ENCODE data around the gene INSM2. TPM values are rescaled to one million over a fixed set of nuclear protein-coding genes. Genes with fewer than 3 reads are reported as not detected.

The INSM2 gene
- total RNA-seq, 2 experiments from 2014 or later: not detected

GRCh38 chr14:35576260-35576659 lies 42.3 kb downstream of the INSM2 start:
- H3K4me3 Mint-ChIP-seq: no peak overlapping the region
- no peak for DNase-seq
- H3K9me3 Mint-ChIP-seq: no peaks in the 10 kb centered on the region
- no peaks in the 10 kb centered on the region for H3K27me3 Mint-ChIP-seq
- peaks cover 4% of the 10 kb centered on the region for H3K36me3 Mint-ChIP-seq
- H3K27ac Mint-ChIP-seq: no peak overlapping the region
- peaks cover 4% of the 10 kb centered on the region for H3K4me1 Mint-ChIP-seq

GRCh38 chr14:35576856-35577255 lies 42.9 kb downstream of the INSM2 start:
- H3K36me3 Mint-ChIP-seq: peaks cover 4% of the 10 kb centered on the region
- no peaks in the 10 kb centered on the region for H3K9me3 Mint-ChIP-seq
- H3K4me3 Mint-ChIP-seq: no peak overlapping the region
- no peak overlapping the region for H3K27ac Mint-ChIP-seq
- no peak for DNase-seq
- H3K4me1 Mint-ChIP-seq: peaks cover 4% of the 10 kb centered on the region
- no peaks in the 10 kb centered on the region for H3K27me3 Mint-ChIP-seq

GRCh38 chr14:35578135-35578534 lies 44.2 kb downstream of the INSM2 start:
- Mint-ChIP-seq H3K9me3 (no peaks in the 10 kb centered on the region), H3K4me1 (peaks cover 4% of the 10 kb centered on the region)

DNA sequence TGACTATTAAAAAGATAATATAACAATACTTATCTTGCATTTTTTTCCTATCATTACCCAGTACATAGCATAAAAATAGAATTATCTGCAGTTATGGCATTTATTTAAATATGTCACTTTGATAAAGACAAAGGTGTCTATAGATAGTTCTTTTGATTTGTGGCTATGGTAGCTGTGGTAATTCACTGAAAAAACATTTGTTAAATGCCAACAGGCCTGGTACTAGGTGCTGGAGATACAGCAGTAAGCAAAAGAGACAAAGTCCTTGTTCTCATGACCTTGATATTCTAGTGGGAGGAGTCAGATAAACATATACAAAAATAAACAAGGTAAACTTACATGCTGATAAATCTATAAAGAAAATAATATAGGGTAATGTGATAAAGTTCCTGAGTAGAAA lies 44.7 kb downstream of the INSM2 start:
- Mint-ChIP-seq H3K27ac (no peak overlapping the region), H3K9me3 (no peaks in the 10 kb centered on the region), H3K36me3 (peaks cover 9% of the 10 kb centered on the region), H3K4me1 (peaks cover 4% of the 10 kb centered on the region), H3K27me3 (no peaks in the 10 kb centered on the region), H3K4me3 (no peak overlapping the region)
- no peak for DNase-seq

More at GRCh38 chr14:35578135-35578534, 44.2 kb downstream of the INSM2 start:
- Mint-ChIP-seq H3K27me3 (no peaks in the 10 kb centered on the region), H3K27ac (no peak overlapping the region), H3K4me3 (no peak overlapping the region), H3K36me3 (peaks cover 7% of the 10 kb centered on the region)
- DNase-seq: no peak

Other genes starting within 250 kb of the INSM2 start
- 100 to 1,000 TPM; 401 to 404 TPM for gene PSMA6, start 241.8 kb upstream of the INSM2 start, total RNA-seq
- 100 to 1,000 TPM; 395 to 400 TPM for gene NFKBIA, start 129.4 kb upstream of the INSM2 start, total RNA-seq